GM12878 (cell line): Measurements from ENCODE around the gene CAMK2B. TPM values are rescaled to one million over a fixed set of nuclear protein-coding genes. Genes with fewer than 3 reads are reported as not detected.

Experiments used
- ATF3 ChIP-seq: IDR thresholded peaks from 2 replicates; pipeline ENCODE4 v1.6.1; 2011; ENCODE audit warnings: low read depth, mild to moderate bottlenecking, low read length, moderate library complexity, borderline replicate concordance; ENCODE audit errors: extremely low read depth
- HDAC6 ChIP-seq: fragments of 200-600 bp; sonication (generic); IDR thresholded peaks from one replicate; pipeline ENCODE4 v1.8.0; 2017; ENCODE audit warnings: antibody characterized with exemption; ENCODE audit not compliant: unreplicated experiment
- MXI1 ChIP-seq: fragments of 150-350 bp; IDR thresholded peaks from 2 replicates; pipeline ENCODE4 v1.6.1; 2011; ENCODE audit warnings: low read depth, mild to moderate bottlenecking, inconsistent platforms, low read length, improper control_type of control experiment
- NR2C1 ChIP-seq: fragments of 450-650 bp; IDR thresholded peaks from 2 replicates; pipeline ENCODE4 v1.6.1; 2017; ENCODE audit warnings: antibody characterized with exemption, mild to moderate bottlenecking, moderate library complexity
- PRDM15 ChIP-seq: fragments of 450-650 bp; formaldehyde crosslinking; IDR thresholded peaks from 2 replicates; pipeline ENCODE4 v1.4.0; 2020; ENCODE audit warnings: mild to moderate bottlenecking, moderate library complexity
- RELA ChIP-seq: fragments of 450-650 bp; IDR thresholded peaks from 2 replicates; pipeline ENCODE4 v1.8.0; 2014; ENCODE audit warnings: borderline replicate concordance; ENCODE audit not compliant: partially characterized antibody
- YY1 ChIP-seq: IDR thresholded peaks from 2 replicates; pipeline ENCODE4 v1.6.1; 2011; ENCODE audit warnings: low read depth, mild to moderate bottlenecking, low read length
- ZNF622 ChIP-seq: fragments of 450-650 bp; IDR thresholded peaks from 2 replicates; pipeline ENCODE4 v1.6.1; 2017; ENCODE audit warnings: mild to moderate bottlenecking, inconsistent platforms
- polyA plus RNA-seq, 11 experiments: library from polyadenylated mRNA; depleted of rRNA in 4 of 11; unstranded in 6 of 11; stranded (reverse) in 5 of 11; fragments of >200 nt; fragmentation: Nextera tagmentation in 4 of 11; fragmentation: Illumina TruSeq in 1 of 11; extraction: Ambion mirVana in 4 of 11; extraction: Trizol in 1 of 11; gene quantifications; 1 replicate in 1 of 11; 2 replicates in 10 of 11; pipeline versions ENCODE4 v1.2.1 to v1.2.3, GENCODE V29; 2011 to 2016; ENCODE audit warnings: inconsistent platforms in 2 of 11, missing spikeins in 2 of 11, low read depth in 1 of 11
- total RNA-seq, 4 experiments: library from RNA; depleted of rRNA in 3 of 4; stranded (reverse); fragments of >200 nt in 3 of 4; fragmentation: Illumina TruSeq in 1 of 4; extraction: Trizol in 1 of 4; gene quantifications; 2 replicates each; pipeline versions ENCODE4 v1.2.1 to v1.2.3, GENCODE V29; 2013 to 2021
- TF ChIP-seq, protein P1 (sequence below): IDR thresholded peaks from 2 replicates; pipeline ENCODE4 v1.6.1; 2012; ENCODE audit warnings: mild to moderate bottlenecking, low read depth, low read length

Gene CAMK2B
- total and polyA plus RNA-seq, 10 of the 15 experiments (the other 5 are each of a cell fraction or from before 2014, with no cell fraction given), result 0.06 to 0.23 (median 0.11) TPM; not detected in 5

DNA sequence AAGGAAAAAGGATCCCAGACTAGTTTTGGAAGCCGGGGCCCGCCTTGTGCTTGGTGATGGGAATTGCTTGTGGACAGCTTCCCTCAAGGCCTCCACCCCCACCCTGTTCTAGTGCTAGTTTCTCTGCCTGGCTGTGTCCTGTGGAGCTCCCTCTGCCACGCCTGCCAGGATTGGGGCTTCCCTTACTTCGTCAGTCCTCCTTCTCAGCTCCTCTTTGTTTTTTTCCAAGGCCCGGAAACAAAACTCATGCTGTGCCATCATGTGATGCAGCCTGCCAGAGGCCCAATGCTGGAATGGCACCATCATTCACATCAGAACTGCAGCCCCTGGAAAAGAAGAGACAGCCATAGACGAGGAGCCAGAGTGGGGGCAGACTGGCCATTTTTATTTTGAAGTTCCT lies 113.4 kb downstream of the CAMK2B start (continued):
- TF ChIP-seq ATF3 (no peak), MXI1 (no peak), HDAC6 (no peak), RELA (no peak), ZNF622 (no peak), YY1 (no peak), NR2C1 (no peak), PRDM15 (CRISPR knock-in tag) (no peak)
- TF ChIP-seq, protein P1, sequence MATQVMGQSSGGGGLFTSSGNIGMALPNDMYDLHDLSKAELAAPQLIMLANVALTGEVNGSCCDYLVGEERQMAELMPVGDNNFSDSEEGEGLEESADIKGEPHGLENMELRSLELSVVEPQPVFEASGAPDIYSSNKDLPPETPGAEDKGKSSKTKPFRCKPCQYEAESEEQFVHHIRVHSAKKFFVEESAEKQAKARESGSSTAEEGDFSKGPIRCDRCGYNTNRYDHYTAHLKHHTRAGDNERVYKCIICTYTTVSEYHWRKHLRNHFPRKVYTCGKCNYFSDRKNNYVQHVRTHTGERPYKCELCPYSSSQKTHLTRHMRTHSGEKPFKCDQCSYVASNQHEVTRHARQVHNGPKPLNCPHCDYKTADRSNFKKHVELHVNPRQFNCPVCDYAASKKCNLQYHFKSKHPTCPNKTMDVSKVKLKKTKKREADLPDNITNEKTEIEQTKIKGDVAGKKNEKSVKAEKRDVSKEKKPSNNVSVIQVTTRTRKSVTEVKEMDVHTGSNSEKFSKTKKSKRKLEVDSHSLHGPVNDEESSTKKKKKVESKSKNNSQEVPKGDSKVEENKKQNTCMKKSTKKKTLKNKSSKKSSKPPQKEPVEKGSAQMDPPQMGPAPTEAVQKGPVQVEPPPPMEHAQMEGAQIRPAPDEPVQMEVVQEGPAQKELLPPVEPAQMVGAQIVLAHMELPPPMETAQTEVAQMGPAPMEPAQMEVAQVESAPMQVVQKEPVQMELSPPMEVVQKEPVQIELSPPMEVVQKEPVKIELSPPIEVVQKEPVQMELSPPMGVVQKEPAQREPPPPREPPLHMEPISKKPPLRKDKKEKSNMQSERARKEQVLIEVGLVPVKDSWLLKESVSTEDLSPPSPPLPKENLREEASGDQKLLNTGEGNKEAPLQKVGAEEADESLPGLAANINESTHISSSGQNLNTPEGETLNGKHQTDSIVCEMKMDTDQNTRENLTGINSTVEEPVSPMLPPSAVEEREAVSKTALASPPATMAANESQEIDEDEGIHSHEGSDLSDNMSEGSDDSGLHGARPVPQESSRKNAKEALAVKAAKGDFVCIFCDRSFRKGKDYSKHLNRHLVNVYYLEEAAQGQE, result no peak
